Testis (tissue), 2 donors: ENCODE results near the gene NOS1AP.

Experiments used
- CTCF ChIP-seq, 3 experiments: fragments of 450-650 bp in 2 of 3; fragments of 200-600 bp in 1 of 3; sonication (generic) in 1 of 3; IDR thresholded peaks; one replicate each; pipeline ENCODE4 v1.5.1; 2016 to 2019; ENCODE audit warnings: antibody characterized with exemption in 3 of 3, mild to moderate bottlenecking in 2 of 3, moderate library complexity in 1 of 3
- POLR2A ChIP-seq: fragments of 450-650 bp; IDR thresholded peaks from one replicate; pipeline ENCODE4 v1.6.1; 2017; ENCODE audit warnings: antibody characterized with exemption, mild to moderate bottlenecking, moderate library complexity

- TF ChIP-seq CTCF (IDR thresholded peaks at IDR 0.05) (no peak), POLR2A (no peak)
Measured at GRCh38 chr1:162397039-162397448, 327.6 kb downstream of the NOS1AP start.
